HEK293 (cell line): ENCODE results near the gene DPYSL3.
A peak's percentile ranks its signal among the peaks of the same experiment; 100 is the strongest.

ENCODE experiments used
- HOXA7 ChIP-seq: sonication (generic); formaldehyde crosslinking; IDR thresholded peaks from 2 replicates; pipeline ENCODE4 v1.8.1; 2022; ENCODE audit warnings: missing genetic modification reagents, borderline replicate concordance
- IKZF3 ChIP-seq: fragments of 450-650 bp; IDR thresholded peaks from 2 replicates; pipeline ENCODE4 v1.5.0; 2018; ENCODE audit warnings: missing biosample characterization, mild to moderate bottlenecking, missing genetic modification characterization, moderate library complexity
- KLF10 ChIP-seq: fragments of 450-650 bp; IDR thresholded peaks from 2 replicates; pipeline ENCODE4 v1.5.1; 2018; ENCODE audit warnings: missing biosample characterization, mild to moderate bottlenecking, missing genetic modification characterization
- SCRT2 ChIP-seq: fragments of 450-650 bp; formaldehyde crosslinking; IDR thresholded peaks from 2 replicates; pipeline ENCODE4 v1.5.1; 2016; ENCODE audit warnings: missing biosample characterization, missing genetic modification characterization
- TCF7L2 ChIP-seq: IDR thresholded peaks from 2 replicates; pipeline ENCODE4 v1.6.1; 2011; ENCODE audit warnings: low read depth, mild to moderate bottlenecking, inconsistent platforms, low read length, moderate library complexity, borderline replicate concordance
- ZBTB20 ChIP-seq: fragments of 450-650 bp; formaldehyde crosslinking; IDR thresholded peaks from 2 replicates; pipeline ENCODE4 v1.5.1; 2016; ENCODE audit warnings: missing biosample characterization, missing genetic modification characterization
- ZFP69B ChIP-seq: fragments of 450-650 bp; formaldehyde crosslinking; IDR thresholded peaks from 2 replicates; pipeline ENCODE4 v1.5.1; 2016; ENCODE audit warnings: missing biosample characterization, missing genetic modification characterization
- ZNF155 ChIP-seq: fragments of 450-650 bp; formaldehyde crosslinking; IDR thresholded peaks from 2 replicates; pipeline ENCODE4 v1.5.1; 2016; ENCODE audit warnings: missing biosample characterization, missing genetic modification characterization
- ZNF19 ChIP-seq: fragments of 450-650 bp; formaldehyde crosslinking; IDR thresholded peaks from 2 replicates; pipeline ENCODE4; 2016; ENCODE audit warnings: missing biosample characterization, missing genetic modification characterization, low read depth
- ZNF23 ChIP-seq: fragments of 450-650 bp; formaldehyde crosslinking; IDR thresholded peaks from 2 replicates; pipeline ENCODE4 v1.5.1; 2016; ENCODE audit warnings: missing biosample characterization, missing genetic modification characterization, borderline replicate concordance
- ZNF311 ChIP-seq: fragments of 450-650 bp; formaldehyde crosslinking; IDR thresholded peaks from 2 replicates; pipeline ENCODE4 v1.5.1; 2017; ENCODE audit warnings: missing biosample characterization, missing genetic modification characterization, borderline replicate concordance
- ZNF416 ChIP-seq: fragments of 450-650 bp; formaldehyde crosslinking; IDR thresholded peaks from 2 replicates; pipeline ENCODE4 v1.5.1; 2016; ENCODE audit warnings: missing biosample characterization, missing genetic modification characterization
- ZNF423 ChIP-seq: fragments of 450-650 bp; formaldehyde crosslinking; IDR thresholded peaks from 2 replicates; pipeline ENCODE4 v1.5.1; 2016; ENCODE audit warnings: missing biosample characterization, missing genetic modification characterization
- ZNF433 ChIP-seq: fragments of 450-650 bp; formaldehyde crosslinking; IDR thresholded peaks from 2 replicates; pipeline ENCODE4 v1.5.1; 2016; ENCODE audit warnings: missing biosample characterization, missing genetic modification characterization, low read depth
- ZNF549 ChIP-seq: fragments of 450-650 bp; IDR thresholded peaks from 2 replicates; pipeline ENCODE4 v1.5.1; 2018; ENCODE audit warnings: missing biosample characterization, missing genetic modification characterization, mild to moderate bottlenecking, inconsistent platforms, moderate library complexity
- ZNF555 ChIP-seq: fragments of 450-650 bp; formaldehyde crosslinking; conservative IDR thresholded peaks from 2 replicates; pipeline ENCODE4 v1.5.1; 2017; ENCODE audit warnings: missing biosample characterization, mild to moderate bottlenecking, missing genetic modification characterization, inconsistent platforms
- ZNF560 ChIP-seq: fragments of 450-650 bp; formaldehyde crosslinking; IDR thresholded peaks from 2 replicates; pipeline ENCODE4 v1.5.1; 2017; ENCODE audit warnings: missing biosample characterization, missing genetic modification characterization, borderline replicate concordance
- ZNF585B ChIP-seq: fragments of 450-650 bp; formaldehyde crosslinking; IDR thresholded peaks from 2 replicates; pipeline ENCODE4 v1.5.1; 2016; ENCODE audit warnings: missing biosample characterization, missing genetic modification characterization
- ZNF670 ChIP-seq: fragments of 450-650 bp; formaldehyde crosslinking; IDR thresholded peaks from 2 replicates; pipeline ENCODE4 v1.5.1; 2016; ENCODE audit warnings: missing biosample characterization, missing genetic modification characterization, low read depth
- ZNF791 ChIP-seq: fragments of 450-650 bp; formaldehyde crosslinking; IDR thresholded peaks from 2 replicates; pipeline ENCODE4 v1.5.1; 2016; ENCODE audit warnings: missing biosample characterization, missing genetic modification characterization
- ZNF830 ChIP-seq: fragments of 450-650 bp; IDR thresholded peaks from 2 replicates; pipeline ENCODE4 v1.5.0; 2018; ENCODE audit warnings: missing biosample characterization, missing genetic modification characterization, low read depth, mild to moderate bottlenecking, moderate library complexity
- ZXDB ChIP-seq: fragments of 450-650 bp; formaldehyde crosslinking; IDR thresholded peaks from 2 replicates; pipeline ENCODE4 v1.5.1; 2016; ENCODE audit warnings: missing biosample characterization, missing genetic modification characterization
- TF ChIP-seq, protein P1 (sequence below): fragments of 450-650 bp; IDR thresholded peaks from 2 replicates; pipeline ENCODE4 v1.5.1; 2018; ENCODE audit warnings: missing biosample characterization, mild to moderate bottlenecking, missing genetic modification characterization
- TF ChIP-seq, protein P2 (sequence below): fragments of 450-650 bp; formaldehyde crosslinking; IDR thresholded peaks from 2 replicates; pipeline ENCODE4 v1.5.1; 2016; ENCODE audit warnings: missing biosample characterization, missing genetic modification characterization, borderline replicate concordance
- TF ChIP-seq, protein P3 (sequence below): fragments of 450-650 bp; formaldehyde crosslinking; IDR thresholded peaks from 2 replicates; pipeline ENCODE4 v1.5.1; 2016; ENCODE audit warnings: missing biosample characterization, missing genetic modification characterization, borderline replicate concordance
- TF ChIP-seq, protein P4 (sequence below): fragments of 450-650 bp; IDR thresholded peaks from 2 replicates; pipeline ENCODE4 v1.5.1; 2018; ENCODE audit warnings: missing biosample characterization, missing genetic modification characterization
- TF ChIP-seq, protein P5 (sequence below): fragments of 450-650 bp; formaldehyde crosslinking; IDR thresholded peaks from 2 replicates; pipeline ENCODE4 v1.5.1; 2016; ENCODE audit warnings: missing biosample characterization, missing genetic modification characterization

Gene DPYSL3

DNA sequence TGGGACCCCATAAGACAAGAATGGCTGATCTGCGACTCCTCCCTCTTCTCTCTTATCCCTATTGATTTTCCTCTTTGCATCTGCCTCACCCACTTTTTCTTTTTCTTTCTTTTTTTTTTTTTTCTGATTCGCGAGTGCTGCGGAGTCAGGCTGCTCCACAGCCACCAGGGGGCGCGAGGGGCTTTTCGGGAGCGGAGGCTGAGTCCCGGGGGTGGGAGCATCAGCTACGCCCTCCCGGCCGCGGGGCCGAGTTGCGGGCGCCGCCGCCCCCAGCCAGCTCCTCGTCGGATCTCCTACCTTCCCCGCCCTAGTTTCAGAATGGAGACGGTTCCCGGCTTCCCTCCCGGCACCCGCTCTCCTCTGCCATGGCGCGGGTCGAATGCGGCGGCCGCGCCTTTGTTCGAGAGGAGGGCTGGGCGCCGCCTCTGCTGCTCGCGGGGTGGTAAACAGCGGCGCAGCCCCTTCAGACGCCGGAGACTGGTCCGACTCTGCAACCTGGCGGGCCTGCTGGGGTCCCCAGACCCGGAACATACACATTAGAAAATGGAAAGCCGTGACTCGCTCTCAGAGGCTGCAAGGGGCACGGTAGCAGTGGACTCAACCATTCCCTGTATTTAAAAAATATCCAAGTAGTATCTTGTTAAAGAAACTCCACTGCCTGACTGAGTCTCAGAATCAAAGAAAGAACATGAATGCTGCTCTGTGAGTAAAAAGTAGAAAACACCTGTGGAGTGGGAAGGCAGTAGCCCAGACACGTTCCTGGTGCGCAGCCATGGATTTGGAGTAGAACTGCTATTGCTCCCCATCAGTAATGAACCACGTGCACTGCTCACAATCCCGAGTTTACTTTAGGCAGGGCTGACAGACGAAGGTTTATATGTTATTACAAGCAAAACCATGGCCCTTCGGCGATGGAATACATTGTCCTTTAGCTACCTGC lies 55.7 kb downstream of the DPYSL3 start (continued):
- TF ChIP-seq, protein P1, sequence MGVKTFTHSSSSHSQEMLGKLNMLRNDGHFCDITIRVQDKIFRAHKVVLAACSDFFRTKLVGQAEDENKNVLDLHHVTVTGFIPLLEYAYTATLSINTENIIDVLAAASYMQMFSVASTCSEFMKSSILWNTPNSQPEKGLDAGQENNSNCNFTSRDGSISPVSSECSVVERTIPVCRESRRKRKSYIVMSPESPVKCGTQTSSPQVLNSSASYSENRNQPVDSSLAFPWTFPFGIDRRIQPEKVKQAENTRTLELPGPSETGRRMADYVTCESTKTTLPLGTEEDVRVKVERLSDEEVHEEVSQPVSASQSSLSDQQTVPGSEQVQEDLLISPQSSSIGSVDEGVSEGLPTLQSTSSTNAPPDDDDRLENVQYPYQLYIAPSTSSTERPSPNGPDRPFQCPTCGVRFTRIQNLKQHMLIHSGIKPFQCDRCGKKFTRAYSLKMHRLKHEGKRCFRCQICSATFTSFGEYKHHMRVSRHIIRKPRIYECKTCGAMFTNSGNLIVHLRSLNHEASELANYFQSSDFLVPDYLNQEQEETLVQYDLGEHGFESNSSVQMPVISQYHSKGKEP (tag by site-specific recombination), result no peak
- TF ChIP-seq, protein P2, sequence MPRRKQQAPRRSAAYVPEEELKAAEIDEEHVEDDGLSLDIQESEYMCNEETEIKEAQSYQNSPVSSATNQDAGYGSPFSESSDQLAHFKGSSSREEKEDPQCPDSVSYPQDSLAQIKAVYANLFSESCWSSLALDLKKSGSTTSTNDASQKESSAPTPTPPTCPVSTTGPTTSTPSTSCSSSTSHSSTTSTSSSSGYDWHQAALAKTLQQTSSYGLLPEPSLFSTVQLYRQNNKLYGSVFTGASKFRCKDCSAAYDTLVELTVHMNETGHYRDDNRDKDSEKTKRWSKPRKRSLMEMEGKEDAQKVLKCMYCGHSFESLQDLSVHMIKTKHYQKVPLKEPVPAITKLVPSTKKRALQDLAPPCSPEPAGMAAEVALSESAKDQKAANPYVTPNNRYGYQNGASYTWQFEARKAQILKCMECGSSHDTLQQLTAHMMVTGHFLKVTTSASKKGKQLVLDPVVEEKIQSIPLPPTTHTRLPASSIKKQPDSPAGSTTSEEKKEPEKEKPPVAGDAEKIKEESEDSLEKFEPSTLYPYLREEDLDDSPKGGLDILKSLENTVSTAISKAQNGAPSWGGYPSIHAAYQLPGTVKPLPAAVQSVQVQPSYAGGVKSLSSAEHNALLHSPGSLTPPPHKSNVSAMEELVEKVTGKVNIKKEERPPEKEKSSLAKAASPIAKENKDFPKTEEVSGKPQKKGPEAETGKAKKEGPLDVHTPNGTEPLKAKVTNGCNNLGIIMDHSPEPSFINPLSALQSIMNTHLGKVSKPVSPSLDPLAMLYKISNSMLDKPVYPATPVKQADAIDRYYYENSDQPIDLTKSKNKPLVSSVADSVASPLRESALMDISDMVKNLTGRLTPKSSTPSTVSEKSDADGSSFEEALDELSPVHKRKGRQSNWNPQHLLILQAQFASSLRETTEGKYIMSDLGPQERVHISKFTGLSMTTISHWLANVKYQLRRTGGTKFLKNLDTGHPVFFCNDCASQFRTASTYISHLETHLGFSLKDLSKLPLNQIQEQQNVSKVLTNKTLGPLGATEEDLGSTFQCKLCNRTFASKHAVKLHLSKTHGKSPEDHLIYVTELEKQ (tag by site-specific recombination), result no peak
- TF ChIP-seq, protein P3, sequence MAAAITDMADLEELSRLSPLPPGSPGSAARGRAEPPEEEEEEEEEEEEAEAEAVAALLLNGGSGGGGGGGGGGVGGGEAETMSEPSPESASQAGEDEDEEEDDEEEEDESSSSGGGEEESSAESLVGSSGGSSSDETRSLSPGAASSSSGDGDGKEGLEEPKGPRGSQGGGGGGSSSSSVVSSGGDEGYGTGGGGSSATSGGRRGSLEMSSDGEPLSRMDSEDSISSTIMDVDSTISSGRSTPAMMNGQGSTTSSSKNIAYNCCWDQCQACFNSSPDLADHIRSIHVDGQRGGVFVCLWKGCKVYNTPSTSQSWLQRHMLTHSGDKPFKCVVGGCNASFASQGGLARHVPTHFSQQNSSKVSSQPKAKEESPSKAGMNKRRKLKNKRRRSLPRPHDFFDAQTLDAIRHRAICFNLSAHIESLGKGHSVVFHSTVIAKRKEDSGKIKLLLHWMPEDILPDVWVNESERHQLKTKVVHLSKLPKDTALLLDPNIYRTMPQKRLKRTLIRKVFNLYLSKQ (tag by site-specific recombination), result no peak
- TF ChIP-seq TCF7L2 (no peak), ZNF555 (tag by site-specific recombination) (no peak), ZNF423 (tag by site-specific recombination) (no peak), ZNF416 (tag by site-specific recombination) (no peak), IKZF3 (tag by site-specific recombination) (no peak), SCRT2 (peak; percentile 97), ZNF19 (no peak), ZBTB20 (tag by site-specific recombination) (peak; percentile 93), ZNF560 (tag by site-specific recombination) (no peak), ZNF549 (tag by site-specific recombination) (no peak), ZFP69B (0 out of 2 replicates have a peak, but pooled peaks have one; percentile 42), ZNF585B (tag by site-specific recombination) (no peak), ZNF670 (tag by site-specific recombination) (no peak), KLF10 (tag by site-specific recombination) (peak; percentile 27; the same call in 1 of the 2 replicates), ZNF311 (tag by site-specific recombination) (no peak), ZNF433 (tag by site-specific recombination) (no peak), ZNF23 (no peak), ZNF830 (no peak), HOXA7 (CRISPR knock-in tag) (no peak), ZNF155 (no peak), ZXDB (peak; percentile 54), ZNF791 (tag by site-specific recombination) (no peak)
- TF ChIP-seq, protein P4, sequence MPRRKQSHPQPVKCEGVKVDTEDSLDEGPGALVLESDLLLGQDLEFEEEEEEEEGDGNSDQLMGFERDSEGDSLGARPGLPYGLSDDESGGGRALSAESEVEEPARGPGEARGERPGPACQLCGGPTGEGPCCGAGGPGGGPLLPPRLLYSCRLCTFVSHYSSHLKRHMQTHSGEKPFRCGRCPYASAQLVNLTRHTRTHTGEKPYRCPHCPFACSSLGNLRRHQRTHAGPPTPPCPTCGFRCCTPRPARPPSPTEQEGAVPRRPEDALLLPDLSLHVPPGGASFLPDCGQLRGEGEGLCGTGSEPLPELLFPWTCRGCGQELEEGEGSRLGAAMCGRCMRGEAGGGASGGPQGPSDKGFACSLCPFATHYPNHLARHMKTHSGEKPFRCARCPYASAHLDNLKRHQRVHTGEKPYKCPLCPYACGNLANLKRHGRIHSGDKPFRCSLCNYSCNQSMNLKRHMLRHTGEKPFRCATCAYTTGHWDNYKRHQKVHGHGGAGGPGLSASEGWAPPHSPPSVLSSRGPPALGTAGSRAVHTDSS, result no peak
- TF ChIP-seq, protein P5, sequence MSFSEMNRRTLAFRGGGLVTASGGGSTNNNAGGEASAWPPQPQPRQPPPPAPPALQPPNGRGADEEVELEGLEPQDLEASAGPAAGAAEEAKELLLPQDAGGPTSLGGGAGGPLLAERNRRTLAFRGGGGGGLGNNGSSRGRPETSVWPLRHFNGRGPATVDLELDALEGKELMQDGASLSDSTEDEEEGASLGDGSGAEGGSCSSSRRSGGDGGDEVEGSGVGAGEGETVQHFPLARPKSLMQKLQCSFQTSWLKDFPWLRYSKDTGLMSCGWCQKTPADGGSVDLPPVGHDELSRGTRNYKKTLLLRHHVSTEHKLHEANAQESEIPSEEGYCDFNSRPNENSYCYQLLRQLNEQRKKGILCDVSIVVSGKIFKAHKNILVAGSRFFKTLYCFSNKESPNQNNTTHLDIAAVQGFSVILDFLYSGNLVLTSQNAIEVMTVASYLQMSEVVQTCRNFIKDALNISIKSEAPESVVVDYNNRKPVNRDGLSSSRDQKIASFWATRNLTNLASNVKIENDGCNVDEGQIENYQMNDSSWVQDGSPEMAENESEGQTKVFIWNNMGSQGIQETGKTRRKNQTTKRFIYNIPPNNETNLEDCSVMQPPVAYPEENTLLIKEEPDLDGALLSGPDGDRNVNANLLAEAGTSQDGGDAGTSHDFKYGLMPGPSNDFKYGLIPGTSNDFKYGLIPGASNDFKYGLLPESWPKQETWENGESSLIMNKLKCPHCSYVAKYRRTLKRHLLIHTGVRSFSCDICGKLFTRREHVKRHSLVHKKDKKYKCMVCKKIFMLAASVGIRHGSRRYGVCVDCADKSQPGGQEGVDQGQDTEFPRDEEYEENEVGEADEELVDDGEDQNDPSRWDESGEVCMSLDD (tag by site-specific recombination), result peak; percentile 55; the same call in 1 of the 2 replicates
